ENCODE data around the gene GCNT2.
"Not testable (repeated sequence)": the region's sequence is repeated elsewhere in the genome, so short reads cannot be mapped to it uniquely, and the experiment has no call there.

Gene GCNT2

DNA sequence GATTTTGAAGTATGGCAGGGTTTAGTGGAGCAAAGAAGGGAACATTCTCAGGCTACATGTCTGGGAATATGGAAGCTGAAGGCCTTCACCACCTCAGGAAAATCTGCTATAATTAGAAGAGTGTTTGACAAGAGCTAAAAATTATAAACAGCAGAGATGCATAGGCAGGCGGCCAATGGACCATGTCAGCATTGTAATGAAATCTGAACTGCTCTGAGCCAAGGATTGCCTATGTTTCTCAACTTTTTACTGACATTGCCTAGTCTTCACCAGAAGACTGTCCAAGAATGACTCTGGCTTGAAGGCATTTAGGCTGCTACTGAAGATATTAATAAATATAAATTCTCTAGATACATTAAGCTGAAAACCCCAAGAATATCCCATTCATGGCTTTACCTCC, 89.1 kb downstream of the GCNT2 start:
- DNase-seq (ENCODE audit: low spot score): no peak

- DNase-seq (ENCODE audit: low spot score): no peak
Observed at GRCh38 chr6:10612161-10612560, 91.0 kb downstream of the GCNT2 start.

DNA sequence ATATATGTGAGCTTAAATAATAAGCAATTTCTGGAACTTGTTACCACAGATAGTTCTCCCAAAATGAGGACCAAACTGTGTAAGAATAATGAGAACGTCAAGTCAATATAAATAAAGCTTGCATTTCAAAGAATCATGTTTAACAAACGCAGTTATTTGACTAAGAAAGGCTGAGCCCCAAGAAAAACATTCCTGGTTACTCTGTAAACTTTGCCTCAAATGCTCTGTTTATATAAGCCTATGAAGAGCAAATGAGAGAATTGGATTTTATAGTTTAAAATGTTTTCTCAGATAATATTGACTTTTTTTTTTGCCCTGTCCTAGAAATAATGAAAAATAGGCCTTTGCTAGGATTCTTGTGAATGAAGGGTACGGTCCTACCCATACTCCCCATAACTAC, 91.9 kb downstream of the GCNT2 start:
- no peak for DNase-seq (ENCODE audit: low spot score)

DNA sequence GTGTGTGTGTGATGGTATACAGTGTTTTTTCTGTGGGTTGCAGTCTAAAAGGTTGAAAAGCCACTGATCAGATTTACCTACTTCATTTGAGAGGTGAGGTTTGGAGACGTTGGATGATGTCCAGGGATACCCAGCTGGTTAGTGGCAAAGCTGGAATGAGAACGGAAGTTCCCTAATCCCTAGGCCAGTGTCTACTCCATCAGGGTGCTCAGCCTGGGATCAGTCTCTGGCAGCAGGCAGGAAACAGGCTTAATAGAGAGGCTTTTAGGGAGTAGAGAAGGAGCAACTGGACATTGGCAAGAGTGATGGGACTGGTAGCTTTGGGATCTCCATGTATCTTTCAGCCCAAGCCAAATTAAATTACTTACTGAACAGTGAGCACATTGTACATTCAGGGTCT, 92.6 kb downstream of the GCNT2 start:
- DNase-seq (ENCODE audit: low spot score): no peak

GRCh38 chr6:10615675-10616074, 94.5 kb downstream of the GCNT2 start:
- DNase-seq (ENCODE audit: low spot score): no peak

- not testable (repeated sequence) for DNase-seq (ENCODE audit: low spot score)
Observed at GRCh38 chr6:10616266-10616665, 95.1 kb downstream of the GCNT2 start.

- no peak for DNase-seq (ENCODE audit: low spot score)
Observed at GRCh38 chr6:10617008-10617696, 96.0 kb downstream of the GCNT2 start.

GRCh38 chr6:10618409-10618808, 97.3 kb downstream of the GCNT2 start:
- no peak for DNase-seq (ENCODE audit: low spot score)

GRCh38 chr6:10621213-10621612, 100.1 kb downstream of the GCNT2 start:
- DNase-seq (ENCODE audit: low spot score): no peak

- DNase-seq (ENCODE audit: low spot score): no peak
Observed at GRCh38 chr6:10621847-10622246, 100.7 kb downstream of the GCNT2 start.

DNA sequence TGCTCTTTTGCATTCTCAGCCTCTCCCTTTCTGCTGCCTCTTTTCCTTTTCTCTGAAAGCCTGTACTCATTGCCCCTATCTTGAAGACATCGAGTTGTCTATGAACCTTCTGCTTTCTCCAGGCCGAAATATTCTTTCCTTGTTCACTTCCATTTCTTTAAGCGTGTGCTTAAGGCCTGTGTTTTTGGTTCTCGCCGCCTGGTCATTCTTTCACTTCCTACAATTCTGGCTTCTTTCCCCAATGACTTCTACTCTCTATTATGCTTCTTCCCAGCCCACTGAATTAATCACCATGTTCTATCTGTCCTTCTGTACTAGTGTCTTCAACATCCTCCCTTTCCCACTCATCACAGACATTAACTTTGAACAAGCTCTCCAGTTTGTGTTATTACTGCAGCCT, 103.7 kb downstream of the GCNT2 start:
- DNase-seq (ENCODE audit: low spot score): no peak

- no peak for DNase-seq (ENCODE audit: low spot score)
Observed at GRCh38 chr6:10626154-10626741, 105.1 kb downstream of the GCNT2 start.

- no peak for DNase-seq (ENCODE audit: low spot score)
Observed at GRCh38 chr6:10627800-10628199, 106.6 kb downstream of the GCNT2 start.

- no peak for DNase-seq (ENCODE audit: low spot score)
Observed at GRCh38 chr6:10630178-10630577, 109.0 kb downstream of the GCNT2 start.

DNA sequence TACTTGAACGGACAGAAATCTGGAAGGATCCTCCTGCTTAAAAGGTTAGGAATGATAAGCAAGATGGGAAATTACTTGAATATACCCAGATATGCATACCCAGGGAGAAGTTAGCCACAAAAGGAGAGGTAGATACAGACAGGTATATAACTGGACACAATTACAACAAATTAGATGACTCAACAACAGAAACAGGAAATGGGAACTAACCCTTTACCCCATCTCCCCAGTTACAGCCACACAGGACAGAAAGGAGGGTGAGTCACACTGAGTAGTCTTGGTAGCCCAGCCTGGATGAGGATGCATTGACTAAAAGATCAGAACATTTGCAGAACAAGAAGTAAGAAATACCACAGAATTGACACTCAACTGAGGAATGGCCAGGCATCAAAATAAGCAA, 112.1 kb downstream of the GCNT2 start:
- DNase-seq (ENCODE audit: low spot score): peak; percentile 14

GRCh38 chr6:10640412-10640811, 119.3 kb downstream of the GCNT2 start:
- no peak for DNase-seq (ENCODE audit: low spot score)

GRCh38 chr6:10641528-10641927, 120.4 kb downstream of the GCNT2 start:
- DNase-seq (ENCODE audit: low spot score): no peak

DNA sequence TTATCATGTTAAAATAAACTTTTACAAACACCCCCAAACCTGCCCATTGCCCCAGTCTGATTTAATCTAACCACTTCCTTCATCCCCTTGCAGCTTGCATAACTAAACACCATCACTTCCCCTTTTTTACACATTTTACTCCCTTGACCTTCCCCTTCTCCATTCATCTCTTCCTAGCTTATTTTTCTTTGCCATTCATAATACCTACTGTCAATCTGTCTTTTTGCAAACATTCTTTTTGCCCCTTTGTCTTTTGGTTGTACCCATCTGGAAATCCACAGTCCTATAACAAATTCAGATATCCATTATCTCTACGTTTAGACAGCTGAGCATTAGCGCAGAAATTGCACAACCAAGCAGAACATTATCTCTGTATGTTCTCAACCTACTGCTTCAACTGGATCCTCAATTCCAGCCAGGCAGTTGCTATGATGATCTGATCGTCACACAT, 122.1 kb downstream of the GCNT2 start:
- no peak for DNase-seq (ENCODE audit: low spot score)

DNA sequence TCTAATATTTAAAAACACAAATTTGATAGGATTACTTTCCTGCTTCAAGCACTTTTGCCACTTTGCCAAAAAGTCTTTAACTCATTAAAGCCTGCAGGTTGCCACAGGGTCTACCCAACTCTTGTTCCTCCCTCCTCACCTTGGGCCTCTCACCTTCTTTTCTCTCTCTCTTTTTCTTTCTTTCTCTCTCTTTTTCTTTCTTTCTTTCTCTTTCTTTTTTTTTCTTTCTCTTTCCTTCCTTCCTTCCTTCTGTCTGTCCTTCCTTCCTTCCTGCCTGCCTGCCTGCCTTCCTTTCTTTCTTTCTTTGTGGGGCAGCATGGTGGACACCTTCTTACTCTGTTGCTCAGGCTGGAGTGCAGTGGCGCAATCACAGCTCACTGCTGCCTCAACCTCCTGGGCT, 123.1 kb downstream of the GCNT2 start:
- DNase-seq (ENCODE audit: low spot score): no peak

DNA sequence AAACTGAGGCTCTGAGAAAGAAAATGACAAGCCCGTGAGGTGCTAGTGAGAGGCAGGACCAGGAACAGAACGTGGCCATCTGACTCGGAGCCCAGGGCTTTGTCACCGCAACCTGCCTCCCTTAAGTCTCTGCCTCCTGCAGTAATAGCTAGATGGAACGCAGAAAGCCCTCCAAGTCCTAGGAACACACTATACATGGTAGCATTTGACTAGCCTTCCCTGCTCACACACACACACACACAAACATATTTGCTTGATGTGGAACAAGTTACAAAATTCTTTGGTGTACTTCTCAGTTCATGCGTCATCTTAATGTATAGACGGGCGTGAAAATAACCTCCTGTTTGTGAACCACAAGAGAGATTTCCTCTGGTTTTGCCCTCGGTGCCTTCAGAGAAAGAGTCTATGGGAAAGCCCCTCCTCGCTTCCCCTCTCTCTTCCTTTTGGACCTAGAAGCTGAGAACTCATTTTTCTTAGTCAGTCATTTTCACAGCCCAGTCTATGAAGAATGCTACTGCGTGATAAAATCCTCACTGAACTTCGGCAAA, 134.4 kb downstream of the GCNT2 start:
- no peak for DNase-seq (ENCODE audit: low spot score)

- no peak for DNase-seq (ENCODE audit: low spot score)
Observed at GRCh38 chr6:10658910-10659698, 138.0 kb downstream of the GCNT2 start.

- DNase-seq (ENCODE audit: low spot score): no peak
Observed at GRCh38 chr6:10659699-10660348, 138.7 kb downstream of the GCNT2 start.
